Effector memory CD4-positive, alpha-beta T cell (primary cell): Measurements from ENCODE around the gene SH3PXD2B.

ENCODE experiments used
- DNase-seq, 3 donors: peaks; one replicate each; pipeline ENCODE4 v3.0.0-alpha.2; 2020
- H3K27ac ChIP-seq: 2 replicates; pipeline ENCODE4 v1.7.0; 2013; ENCODE audit warnings: mild to moderate bottlenecking, low read length, moderate library complexity; ENCODE audit not compliant: insufficient read depth, poor library complexity, severe bottlenecking
- H3K27me3 ChIP-seq: replicated peaks from 2 replicates; pipeline ENCODE4 v1.7.0; 2013; ENCODE audit warnings: mild to moderate bottlenecking, low read length; ENCODE audit not compliant: insufficient read depth, control insufficient read depth, poor library complexity, severe bottlenecking
- H3K36me3 ChIP-seq: 2 replicates; pipeline ENCODE4 v1.7.0; 2013; ENCODE audit warnings: mild to moderate bottlenecking, low read length, moderate library complexity; ENCODE audit not compliant: control insufficient read depth, insufficient read depth
- H3K4me1 ChIP-seq: 2 replicates; pipeline ENCODE4 v1.7.0; 2013; ENCODE audit warnings: low read length, mild to moderate bottlenecking; ENCODE audit not compliant: control insufficient read depth, insufficient read depth, poor library complexity, severe bottlenecking
- H3K4me3 ChIP-seq: 2 replicates; pipeline ENCODE4 v1.7.0; 2013; ENCODE audit warnings: low read length, low read depth, mild to moderate bottlenecking; ENCODE audit not compliant: insufficient read depth, poor library complexity, severe bottlenecking
- H3K9me3 ChIP-seq: 2 replicates; pipeline ENCODE4 v1.7.0; 2013; ENCODE audit warnings: mild to moderate bottlenecking, low read length, moderate library complexity; ENCODE audit not compliant: control insufficient read depth

Gene SH3PXD2B

DNA sequence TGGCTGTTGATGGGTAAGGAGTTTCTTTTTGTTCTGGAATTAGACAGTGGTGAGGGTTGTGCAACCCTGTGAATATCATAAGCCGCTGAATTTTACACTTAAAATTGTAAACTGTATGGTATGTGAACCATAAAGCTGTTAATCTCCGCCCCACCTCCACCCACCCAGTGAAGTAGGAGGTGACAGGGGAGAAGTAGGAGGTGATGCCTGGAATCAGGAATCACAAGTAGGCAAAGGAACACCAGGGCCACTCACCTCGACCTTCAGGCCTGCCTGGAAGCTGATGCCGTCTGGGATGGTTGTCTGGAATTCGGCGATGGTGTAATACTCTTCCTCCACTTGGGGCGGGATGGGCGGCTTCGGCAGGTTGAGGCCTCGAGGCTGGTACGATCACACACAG lies 108.4 kb downstream of the SH3PXD2B start:
- Histone ChIP-seq H3K36me3 (no peaks in the 10 kb centered on the region), H3K4me3 (no peak overlapping the region), H3K27ac (no peak overlapping the region), H3K27me3 (no peaks in the 10 kb centered on the region), H3K9me3 (no peaks in the 10 kb centered on the region), H3K4me1 (no peaks in the 10 kb centered on the region)
- no peak for DNase-seq

DNA sequence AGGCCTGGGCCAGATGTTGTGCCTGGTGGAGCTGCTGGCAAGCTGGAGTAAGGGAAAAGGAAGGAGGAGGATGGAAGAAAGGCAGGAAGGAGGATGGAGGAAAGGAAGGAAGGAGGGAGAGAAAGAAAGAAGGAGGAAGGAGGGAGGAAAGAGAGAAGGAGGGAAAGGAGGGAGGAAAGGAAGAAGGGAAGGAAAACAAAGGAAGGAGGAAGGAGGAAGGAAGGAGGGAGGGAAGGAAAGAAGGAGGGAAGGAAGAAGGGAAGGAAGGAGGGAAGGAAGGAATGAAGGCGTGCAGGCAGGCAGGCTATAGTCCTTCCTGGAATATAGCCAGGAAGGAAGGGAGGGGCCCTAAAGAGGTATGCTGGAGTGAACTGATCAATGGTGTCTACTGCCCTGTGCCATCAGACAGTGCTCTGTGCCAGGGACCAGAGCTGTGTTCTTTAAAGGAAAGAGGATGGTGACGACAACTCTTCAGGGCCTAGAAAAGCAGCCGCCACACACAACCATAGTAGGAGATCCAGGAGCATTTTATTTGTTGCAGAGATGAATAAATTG lies 109.4 kb downstream of the SH3PXD2B start:
- Histone ChIP-seq H3K4me1 (no peaks in the 10 kb centered on the region), H3K36me3 (no peaks in the 10 kb centered on the region), H3K9me3 (no peaks in the 10 kb centered on the region), H3K27me3 (no peaks in the 10 kb centered on the region), H3K27ac (no peak overlapping the region), H3K4me3 (no peak overlapping the region)
- DNase-seq, result no peak

DNA sequence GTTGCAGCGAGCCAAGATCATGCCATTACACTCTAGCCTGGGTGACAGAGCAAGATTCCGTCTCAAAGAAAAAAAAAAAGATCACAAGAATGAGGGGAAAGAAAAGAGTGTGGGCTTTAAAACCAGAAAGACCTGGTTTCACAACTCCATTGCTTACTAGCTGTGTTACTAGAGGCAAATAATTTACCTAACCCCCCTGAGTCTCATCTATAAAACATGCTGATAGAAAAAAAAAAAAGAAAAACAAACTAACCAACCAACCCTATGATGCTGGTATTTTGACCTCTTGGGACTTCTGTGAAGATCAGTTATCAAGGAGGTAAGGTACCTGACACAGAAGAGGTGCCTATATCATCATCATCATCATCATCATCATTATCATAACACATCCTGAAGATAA lies 110.6 kb downstream of the SH3PXD2B start:
- Histone ChIP-seq H3K27me3 (no peaks in the 10 kb centered on the region), H3K27ac (no peak overlapping the region), H3K36me3 (no peaks in the 10 kb centered on the region), H3K4me3 (no peak overlapping the region), H3K4me1 (no peaks in the 10 kb centered on the region), H3K9me3 (no peaks in the 10 kb centered on the region)
- no peak for DNase-seq

DNA sequence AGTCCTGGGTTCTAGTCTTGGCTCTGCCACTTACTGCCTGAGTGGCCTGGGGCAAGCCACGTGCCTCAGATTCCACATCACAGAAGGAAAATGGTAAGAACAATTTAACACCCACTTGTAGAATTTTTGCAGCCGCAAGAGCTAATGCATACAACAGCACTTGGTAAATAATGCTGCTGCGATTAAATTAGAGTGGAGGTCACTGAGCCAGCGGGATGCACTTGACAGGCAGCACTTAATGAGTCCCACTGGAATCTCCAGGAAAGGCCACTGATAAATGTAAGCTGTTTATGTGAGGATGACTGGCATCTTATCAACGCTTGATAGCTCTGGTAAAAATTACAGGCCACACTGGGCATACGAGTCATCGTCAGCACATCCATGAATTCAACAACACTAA lies 111.4 kb downstream of the SH3PXD2B start:
- Histone ChIP-seq H3K27me3 (no peaks in the 10 kb centered on the region), H3K27ac (no peak overlapping the region), H3K36me3 (no peaks in the 10 kb centered on the region), H3K4me1 (no peaks in the 10 kb centered on the region), H3K4me3 (no peak overlapping the region), H3K9me3 (no peaks in the 10 kb centered on the region)
- no peak for DNase-seq

DNA sequence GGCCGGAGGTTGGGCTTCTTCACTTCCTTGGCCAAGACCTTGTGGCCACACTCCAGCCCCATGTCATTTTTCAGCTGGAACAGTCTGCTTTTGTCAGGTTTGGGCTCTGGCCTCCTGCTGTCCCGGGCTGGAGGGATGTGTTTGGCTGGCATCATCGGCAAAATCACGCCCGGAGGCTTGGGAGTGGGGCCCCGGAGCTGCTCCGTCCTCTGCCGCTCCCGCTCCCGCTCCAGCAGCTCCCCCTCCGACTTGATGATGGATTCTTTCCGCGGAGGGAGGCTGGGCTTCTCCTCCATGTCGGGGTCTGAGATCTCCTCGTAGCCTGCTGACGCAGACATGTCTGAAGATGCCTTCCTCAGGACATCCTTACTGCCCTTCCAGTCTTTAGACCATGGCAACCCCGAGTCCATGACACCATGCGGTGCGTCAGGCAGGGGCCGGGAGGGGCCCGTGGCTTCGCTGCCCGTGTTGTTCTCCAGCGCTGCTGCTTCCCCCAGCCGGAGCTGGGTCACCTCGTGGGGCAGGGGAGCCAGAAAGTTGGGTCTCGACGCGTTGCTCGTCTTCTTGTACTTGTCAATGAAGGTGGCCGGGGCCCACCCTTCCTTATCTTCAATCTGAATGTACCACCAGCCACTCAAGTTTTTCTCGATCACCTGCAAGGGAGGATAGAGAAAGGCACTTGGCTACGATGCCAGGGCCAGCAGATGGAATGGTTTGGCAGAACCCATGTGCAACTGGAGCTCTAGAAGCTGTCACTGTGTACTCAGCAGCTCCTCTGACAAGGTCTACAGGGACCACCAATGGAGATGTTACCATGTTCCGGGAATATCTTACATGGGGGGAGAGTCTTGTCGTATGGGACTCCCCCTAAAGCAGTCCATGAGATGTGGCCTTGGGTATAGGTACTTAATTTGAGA lies 114.8 kb downstream of the SH3PXD2B start:
- no peak for DNase-seq
- H3K36me3 ChIP-seq, result no peaks in the 10 kb centered on the region
- H3K9me3 ChIP-seq, result no peaks in the 10 kb centered on the region
- no peaks in the 10 kb centered on the region for H3K27me3 ChIP-seq
- H3K4me3 ChIP-seq, result no peak overlapping the region
- no peak overlapping the region for H3K27ac ChIP-seq
- H3K4me1 ChIP-seq, result no peaks in the 10 kb centered on the region

DNA sequence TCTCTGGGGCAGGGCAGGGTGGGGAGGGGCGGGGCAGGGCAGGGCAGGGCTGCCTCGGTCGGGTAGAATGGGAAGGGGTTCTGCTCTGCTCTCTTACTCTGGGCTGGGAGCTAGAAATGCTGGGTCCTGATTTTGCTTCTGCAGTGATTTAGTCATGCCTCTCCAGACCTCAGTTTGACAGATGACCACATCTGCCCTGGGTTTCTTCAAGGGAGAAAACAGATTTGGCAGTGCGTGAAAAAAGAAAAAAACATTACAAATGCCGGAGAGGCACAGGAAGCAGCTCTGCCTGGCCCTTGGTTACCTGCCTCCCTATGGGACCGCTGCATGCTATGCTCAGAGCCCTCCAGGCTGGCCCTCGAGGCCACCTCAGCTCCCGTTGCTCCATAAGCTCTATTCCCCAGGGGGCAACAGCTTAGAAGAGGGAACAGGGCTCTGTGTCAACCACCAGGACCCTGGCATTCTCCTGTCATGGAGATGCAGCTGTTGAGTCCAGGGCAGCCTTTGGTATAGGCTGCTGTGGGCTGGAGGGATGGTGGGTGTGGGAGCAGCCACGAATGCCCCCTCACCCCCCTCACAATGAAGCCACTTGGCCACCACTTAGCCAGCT lies 117.5 kb downstream of the SH3PXD2B start:
- Histone ChIP-seq H3K4me1 (no peaks in the 10 kb centered on the region), H3K27ac (no peak overlapping the region), H3K27me3 (no peaks in the 10 kb centered on the region), H3K9me3 (no peaks in the 10 kb centered on the region), H3K4me3 (no peak overlapping the region), H3K36me3 (no peaks in the 10 kb centered on the region)
- no peak for DNase-seq

DNA sequence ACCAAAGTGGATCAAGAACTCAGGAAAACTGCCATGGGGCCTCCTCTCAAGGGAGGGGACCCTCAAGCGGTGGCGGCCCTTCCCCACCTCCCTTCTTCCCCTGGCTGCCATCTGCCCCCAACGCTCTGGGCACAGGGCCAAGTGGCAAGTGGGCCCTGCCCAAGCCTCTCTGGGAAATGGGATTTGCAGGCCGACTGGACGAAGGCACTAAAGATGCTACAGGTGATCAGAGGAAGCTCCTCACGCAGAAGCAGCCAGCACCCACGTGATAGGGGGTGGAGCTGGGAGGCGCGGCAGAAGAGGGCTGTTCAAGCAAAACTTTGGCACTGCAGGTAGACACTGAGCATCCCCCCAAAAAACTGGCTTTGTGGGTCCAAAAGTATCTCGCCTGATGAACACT lies 118.1 kb downstream of the SH3PXD2B start:
- Histone ChIP-seq H3K4me1 (no peaks in the 10 kb centered on the region), H3K9me3 (no peaks in the 10 kb centered on the region), H3K36me3 (no peaks in the 10 kb centered on the region), H3K27me3 (no peaks in the 10 kb centered on the region), H3K27ac (no peak overlapping the region), H3K4me3 (no peak overlapping the region)
- no peak for DNase-seq

DNA sequence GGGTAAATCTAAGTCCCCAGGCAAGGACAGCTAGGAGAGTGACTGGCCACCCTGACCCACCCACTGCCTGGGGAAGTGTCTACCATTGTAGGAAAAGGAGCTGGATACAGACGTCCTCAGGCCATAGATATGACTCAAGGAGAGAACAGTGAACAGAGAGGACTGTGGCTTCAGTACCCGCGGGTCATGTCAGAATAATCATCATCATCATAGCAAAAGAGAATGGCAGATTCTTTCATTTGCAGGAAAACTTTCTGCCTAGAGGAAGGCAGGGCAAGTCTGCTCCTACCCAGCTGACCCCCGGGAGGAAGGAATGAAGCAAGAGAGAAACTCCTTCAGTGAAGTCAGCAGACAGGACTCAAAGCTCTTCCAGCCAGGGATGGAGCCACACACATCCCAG lies 118.6 kb downstream of the SH3PXD2B start:
- no peak overlapping the region for H3K27ac ChIP-seq
- no peak for DNase-seq
- H3K27me3 ChIP-seq, result no peaks in the 10 kb centered on the region
- no peaks in the 10 kb centered on the region for H3K36me3 ChIP-seq
- H3K4me3 ChIP-seq, result no peak overlapping the region
- H3K9me3 ChIP-seq, result no peaks in the 10 kb centered on the region
- H3K4me1 ChIP-seq, result no peaks in the 10 kb centered on the region

DNA sequence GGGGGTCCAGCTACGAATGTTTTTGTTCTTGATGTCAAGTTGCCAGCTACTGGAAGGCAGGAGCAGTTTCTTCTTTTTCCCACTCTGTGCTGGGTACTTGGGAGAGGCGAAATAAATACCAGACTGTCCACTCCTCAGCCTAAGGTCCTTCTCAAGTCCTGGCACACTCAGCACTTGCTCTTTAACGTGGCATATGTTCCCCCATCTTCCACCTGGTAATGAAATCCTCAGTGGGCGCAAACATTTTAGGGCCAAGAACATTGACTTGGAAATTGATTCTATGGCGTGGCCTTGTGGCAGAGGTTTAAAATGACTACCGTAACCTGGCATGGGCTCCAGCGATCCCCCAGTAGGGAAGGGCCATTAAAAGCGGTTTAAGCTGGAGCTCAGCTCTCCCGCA lies 119.7 kb downstream of the SH3PXD2B start:
- Histone ChIP-seq H3K36me3 (no peaks in the 10 kb centered on the region), H3K4me3 (no peak overlapping the region), H3K27me3 (no peaks in the 10 kb centered on the region)

DNA sequence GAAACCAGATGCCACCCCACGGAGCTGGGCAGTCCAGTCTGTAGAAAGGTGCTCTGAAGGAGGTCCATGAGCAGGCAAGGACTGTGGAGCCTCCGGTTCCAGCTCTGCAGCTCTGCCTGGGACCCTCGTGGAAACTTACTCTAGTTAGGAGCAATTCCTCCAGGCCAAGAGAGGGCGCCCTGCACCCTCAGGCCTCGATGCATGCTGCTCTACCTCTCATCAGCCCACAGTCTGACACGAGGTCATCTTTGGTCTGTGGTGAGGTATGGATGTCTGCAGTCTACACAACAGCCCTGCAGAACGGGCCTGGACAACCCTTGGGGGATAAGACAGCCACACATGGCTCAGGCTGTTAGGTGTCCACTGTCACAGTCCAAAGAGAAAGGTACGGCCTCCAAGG lies 120.1 kb downstream of the SH3PXD2B start:
- Histone ChIP-seq H3K27ac (no peak overlapping the region), H3K9me3 (no peaks in the 10 kb centered on the region), H3K27me3 (no peaks in the 10 kb centered on the region), H3K4me1 (no peaks in the 10 kb centered on the region), H3K36me3 (no peaks in the 10 kb centered on the region), H3K4me3 (no peak overlapping the region)
- DNase-seq, result no peak

More for the DNA sequence above, 119.7 kb downstream of the SH3PXD2B start:
- Histone ChIP-seq H3K9me3 (no peaks in the 10 kb centered on the region), H3K4me1 (no peaks in the 10 kb centered on the region), H3K27ac (no peak overlapping the region)
- DNase-seq, result no peak
